Activated naive CD4-positive, alpha-beta T cell treated with anti-CD3 and anti-CD28 coated beads, Interleukin-2, amount 50 U/mL, for 72 hours (primary cell): Measurements from ENCODE around the gene MPC1. TPM values are rescaled to one million over a fixed set of nuclear protein-coding genes. Genes with fewer than 3 reads are reported as not detected.
"Not testable (repeated sequence)": the region's sequence is repeated elsewhere in the genome, so short reads cannot be mapped to it uniquely, and the experiment has no call there.

Experiments
- ATAC-seq, 2 donors: fragments of 150-1000 bp; cut with Tn5 transposase; 2 replicates each; pipeline ENCODE4 v1.10.0; 2021; ENCODE audit warnings: mild to moderate bottlenecking in 2 of 2, moderate library complexity in 2 of 2
- DNase-seq, 2 donors: peaks; one replicate each; pipeline ENCODE4 v3.0.0; 2021 to 2022; ENCODE audit warnings: low spot score in 2 of 2
- H3K27ac Mint-ChIP-seq, 2 donors: one replicate each; pipeline ENCODE4 v1.8.0; 2022; ENCODE audit warnings: mild to moderate bottlenecking in 2 of 2, mixed read lengths in 2 of 2
- H3K36me3 Mint-ChIP-seq, 2 donors: one replicate each; pipeline ENCODE4 v1.8.0; 2022; ENCODE audit warnings: mixed read lengths in 2 of 2
- H3K9me3 Mint-ChIP-seq, 2 donors: one replicate each; pipeline ENCODE4 v1.8.0; 2022; ENCODE audit warnings: mixed read lengths in 2 of 2
- total RNA-seq, 2 donors: library from RNA; stranded (reverse); gene quantifications; one replicate each; pipeline ENCODE4 v1.2.3, GENCODE V29; 2022

Gene MPC1
- total RNA-seq, 2 donors from 2014 or later = 11.9 to 22.9 TPM

- H3K27ac Mint-ChIP-seq = peak overlapping the region in 1 of 2 donors; percentile 37
- DNase-seq = peak in 1 of 2 donors; percentile 52
- H3K9me3 Mint-ChIP-seq = peaks cover 14 to 18% of the 10 kb centered on the region in 2 donors
- ATAC-seq = no peak
- H3K36me3 Mint-ChIP-seq = peaks cover 18 to 23% of the 10 kb centered on the region in 2 donors
These were observed 29.6 kb upstream of the MPC1 start for GRCh38 chr6:166412156-166412910.

- peaks cover 12 to 15% of the 10 kb centered on the region in 2 donors for H3K9me3 Mint-ChIP-seq
- DNase-seq (peak in 1 of 2 donors; percentile 47), ATAC-seq (peak; percentile 65 to 75)
- peak overlapping the region in 1 of 2 donors; percentile 37 for H3K27ac Mint-ChIP-seq
- peaks cover 14 to 18% of the 10 kb centered on the region in 2 donors for H3K36me3 Mint-ChIP-seq
These were observed 29.0 kb upstream of the MPC1 start for GRCh38 chr6:166411721-166412151.

- peaks cover 9 to 13% of the 10 kb centered on the region in 2 donors for H3K36me3 Mint-ChIP-seq
- ATAC-seq (peak in 1 of 2 donors; percentile 39), DNase-seq (peak in 1 of 2 donors; percentile 26)
- H3K9me3 Mint-ChIP-seq = peaks cover 7 to 11% of the 10 kb centered on the region in 2 donors
- no peak overlapping the region for H3K27ac Mint-ChIP-seq
These were observed 28.5 kb upstream of the MPC1 start for GRCh38 chr6:166411271-166411670.

- Mint-ChIP-seq H3K36me3 (peaks cover 1 to 5% of the 10 kb centered on the region in 2 donors), H3K9me3 (peaks cover 0 to 5% of the 10 kb centered on the region in 2 donors), H3K27ac (no peak overlapping the region)
- peak in 1 of 2 donors; percentile 9 for DNase-seq
- no peak for ATAC-seq
These were observed 27.7 kb upstream of the MPC1 start for GRCh38 chr6:166410426-166410935.

GRCh38 chr6:166408936-166409755 lies 26.4 kb upstream of the MPC1 start:
- peak in 1 of 2 donors; percentile 7 for DNase-seq
- Mint-ChIP-seq H3K9me3 (no peaks in the 10 kb centered on the region), H3K36me3 (no peaks in the 10 kb centered on the region), H3K27ac (peak overlapping the region in 1 of 2 donors; percentile 12)
- ATAC-seq = no peak

GRCh38 chr6:166406197-166406596 lies 23.5 kb upstream of the MPC1 start:
- Mint-ChIP-seq H3K9me3 (no peaks in the 10 kb centered on the region), H3K27ac (no peak overlapping the region), H3K36me3 (no peaks in the 10 kb centered on the region)
- ATAC-seq (no peak), DNase-seq (peak in 1 of 2 donors; percentile 39)

- no peak for ATAC-seq
- H3K9me3 Mint-ChIP-seq = no peaks in the 10 kb centered on the region
- no peak overlapping the region for H3K27ac Mint-ChIP-seq
- DNase-seq = peak in 1 of 2 donors; percentile 35
- H3K36me3 Mint-ChIP-seq = no peaks in the 10 kb centered on the region
These were observed 22.6 kb upstream of the MPC1 start for GRCh38 chr6:166405386-166405785.

- Mint-ChIP-seq H3K27ac (no peak overlapping the region), H3K9me3 (no peaks in the 10 kb centered on the region), H3K36me3 (no peaks in the 10 kb centered on the region)
- ATAC-seq (no peak), DNase-seq (peak in 1 of 2 donors; percentile 2)
These were observed 20.0 kb upstream of the MPC1 start for GRCh38 chr6:166402582-166403277.

- DNase-seq = peak in 1 of 2 donors; percentile 50
- not testable (repeated sequence) for H3K27ac Mint-ChIP-seq, H3K9me3 Mint-ChIP-seq, H3K36me3 Mint-ChIP-seq
- ATAC-seq = peak; percentile 83 to 88
These were observed 18.0 kb upstream of the MPC1 start for GRCh38 chr6:166400649-166401250.

- no peak overlapping the region for H3K27ac Mint-ChIP-seq
These were observed 17.4 kb upstream of the MPC1 start for GRCh38 chr6:166400181-166400580.

GRCh38 chr6:166398348-166398747 lies 15.6 kb upstream of the MPC1 start:
- H3K27ac Mint-ChIP-seq = no peak overlapping the region
- no peaks in the 10 kb centered on the region for H3K36me3 Mint-ChIP-seq
- no peak for DNase-seq

More at GRCh38 chr6:166400181-166400580, 17.4 kb upstream of the MPC1 start:
- DNase-seq (no peak), ATAC-seq (no peak)
- H3K36me3 Mint-ChIP-seq = no peaks in the 10 kb centered on the region
- no peaks in the 10 kb centered on the region for H3K9me3 Mint-ChIP-seq

GRCh38 chr6:166397849-166398248 lies 15.1 kb upstream of the MPC1 start:
- Mint-ChIP-seq H3K36me3 (no peaks in the 10 kb centered on the region), H3K9me3 (no peaks in the 10 kb centered on the region), H3K27ac (no peak overlapping the region)
- ATAC-seq = no peak
- DNase-seq = no peak

More at GRCh38 chr6:166398348-166398747, 15.6 kb upstream of the MPC1 start:
- H3K9me3 Mint-ChIP-seq = no peaks in the 10 kb centered on the region
- no peak for ATAC-seq

GRCh38 chr6:166395778-166396177 lies 13.0 kb upstream of the MPC1 start:
- H3K36me3 Mint-ChIP-seq = no peaks in the 10 kb centered on the region
- H3K9me3 Mint-ChIP-seq = no peaks in the 10 kb centered on the region
- no peak for ATAC-seq
- H3K27ac Mint-ChIP-seq = no peak overlapping the region
- no peak for DNase-seq

GRCh38 chr6:166395351-166395750 lies 12.6 kb upstream of the MPC1 start:
- Mint-ChIP-seq H3K9me3 (no peaks in the 10 kb centered on the region), H3K36me3 (no peaks in the 10 kb centered on the region), H3K27ac (no peak overlapping the region)
- DNase-seq = no peak
- ATAC-seq = no peak

GRCh38 chr6:166394036-166394892 lies 11.5 kb upstream of the MPC1 start:
- no peaks in the 10 kb centered on the region for H3K36me3 Mint-ChIP-seq
- peak overlapping the region in 1 of 2 donors; percentile 33 for H3K27ac Mint-ChIP-seq
- H3K9me3 Mint-ChIP-seq = no peaks in the 10 kb centered on the region
- ATAC-seq (no peak), DNase-seq (no peak)
